Left ventricle myocardium inferior (tissue), 1 donor: ENCODE results near the gene ASTL. TPM values are rescaled to one million over a fixed set of nuclear protein-coding genes. Genes with fewer than 3 reads are reported as not detected.

ENCODE experiments used
- DNase-seq: peaks from one replicate; pipeline ENCODE4 v3.0.0-alpha.2; 2020
- H3K27ac ChIP-seq: fragments of 200-600 bp; replicated peaks from 2 replicates; pipeline ENCODE4 v1.8.0; 2021
- H3K27me3 ChIP-seq: fragments of 200-600 bp; 2 replicates; pipeline ENCODE4 v1.8.0; 2021; ENCODE audit warnings: low read depth
- H3K36me3 ChIP-seq: fragments of 200-600 bp; 2 replicates; pipeline ENCODE4 v1.8.0; 2021
- H3K4me1 ChIP-seq: fragments of 200-600 bp; 2 replicates; pipeline ENCODE4 v1.8.0; 2021
- H3K4me3 ChIP-seq: fragments of 200-600 bp; 2 replicates; pipeline ENCODE4 v1.8.0; 2021; ENCODE audit warnings: mild to moderate bottlenecking, moderate library complexity
- H3K9me3 ChIP-seq: fragments of 200-600 bp; replicated peaks from 2 replicates; pipeline ENCODE4 v1.8.0; 2021
- CTCF ChIP-seq: fragments of 200-600 bp; IDR thresholded peaks from 2 replicates; pipeline ENCODE4 v1.8.0; 2021; ENCODE audit warnings: antibody characterized with exemption, mild to moderate bottlenecking, borderline replicate concordance
- intact Hi-C: fragments of 100-400 bp; cut with micrococcal nuclease; formaldehyde crosslinking; loops from one replicate; pipeline ENCODE4 v1.11.0; 2022
- total RNA-seq: library from RNA; stranded (reverse); fragmentation: NEBNext Ultra II Directional; extraction: Animal tissue kit (Norgen Biotek cat#: 25700); gene quantifications from one replicate; pipeline ENCODE4 v1.2.1, GENCODE V29; 2021
- donor health status: DM: no; HTN: yes; CAD: no; lungs with severe emphysema.

ASTL gene
- total RNA-seq, 1 donor from 2014 or later = not detected

DNA sequence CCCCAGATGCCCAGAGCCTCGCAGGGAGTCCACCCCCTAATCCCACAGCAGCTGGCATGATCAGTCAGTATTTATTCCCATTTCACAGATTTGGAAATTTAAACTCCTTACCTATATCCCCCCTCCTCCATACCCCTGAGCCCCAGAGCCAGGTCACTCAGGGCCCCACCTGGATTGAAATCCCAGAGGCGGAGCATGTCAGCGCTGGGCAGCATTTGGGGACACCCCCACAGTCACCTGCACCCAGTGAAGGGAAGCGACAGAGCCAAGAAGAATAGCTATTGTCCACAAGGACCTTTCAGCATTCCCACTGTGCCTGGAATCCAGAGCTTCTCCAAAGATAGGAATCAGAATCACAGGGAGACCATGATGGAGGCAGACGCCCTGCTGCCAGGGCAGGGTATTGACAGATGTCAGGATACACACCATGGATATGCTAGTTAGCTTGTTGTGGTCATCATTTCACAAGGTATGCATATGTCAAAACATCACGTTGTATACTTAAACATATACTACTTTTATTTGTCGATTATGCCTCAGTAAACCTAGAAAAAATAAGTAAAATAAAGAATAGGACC lies 968 bp upstream of the ASTL start:
- no peaks in the 10 kb centered on the region for H3K9me3 ChIP-seq
- DNase-seq = no peak
- peaks cover 3% of the 10 kb centered on the region for H3K4me1 ChIP-seq
- peaks cover 49% of the 10 kb centered on the region for H3K27me3 ChIP-seq
- no peak overlapping the region for H3K27ac ChIP-seq
- no peak for TF ChIP-seq CTCF
- H3K36me3 ChIP-seq = no peaks in the 10 kb centered on the region
- H3K4me3 ChIP-seq = no peak overlapping the region
- intact Hi-C loops = no loop called here

- TF ChIP-seq CTCF = no peak
- DNase-seq = no peak
Observed at GRCh38 chr2:96137321-96138178, 752 bp downstream of the ASTL start.

GRCh38 chr2:96136129-96136720 lies 2.1 kb downstream of the ASTL start:
- no peaks in the 10 kb centered on the region for H3K9me3 ChIP-seq
- H3K36me3 ChIP-seq = no peaks in the 10 kb centered on the region
- no peak overlapping the region for H3K27ac ChIP-seq
- no peaks in the 10 kb centered on the region for H3K4me1 ChIP-seq
- no peak for DNase-seq
- TF ChIP-seq CTCF = no peak
- no peak overlapping the region for H3K4me3 ChIP-seq
- peaks cover 40% of the 10 kb centered on the region for H3K27me3 ChIP-seq
- intact Hi-C loops = no loop called here

More at GRCh38 chr2:96137321-96138178, 752 bp downstream of the ASTL start:
- no peak overlapping the region for H3K27ac ChIP-seq
- H3K4me3 ChIP-seq = no peak overlapping the region
- peaks cover 40% of the 10 kb centered on the region for H3K27me3 ChIP-seq
- intact Hi-C loops = no loop called here
- H3K9me3 ChIP-seq = no peaks in the 10 kb centered on the region
- H3K36me3 ChIP-seq = no peaks in the 10 kb centered on the region
- no peaks in the 10 kb centered on the region for H3K4me1 ChIP-seq

- Histone ChIP-seq H3K27me3 (peaks cover 40% of the 10 kb centered on the region), H3K4me1 (no peaks in the 10 kb centered on the region), H3K36me3 (no peaks in the 10 kb centered on the region), H3K27ac (no peak overlapping the region), H3K9me3 (no peaks in the 10 kb centered on the region), H3K4me3 (no peak overlapping the region)
- TF ChIP-seq CTCF = no peak
- intact Hi-C loops = no loop called here
- DNase-seq = no peak
Observed at GRCh38 chr2:96135621-96136020, 2.7 kb downstream of the ASTL start.

DNA sequence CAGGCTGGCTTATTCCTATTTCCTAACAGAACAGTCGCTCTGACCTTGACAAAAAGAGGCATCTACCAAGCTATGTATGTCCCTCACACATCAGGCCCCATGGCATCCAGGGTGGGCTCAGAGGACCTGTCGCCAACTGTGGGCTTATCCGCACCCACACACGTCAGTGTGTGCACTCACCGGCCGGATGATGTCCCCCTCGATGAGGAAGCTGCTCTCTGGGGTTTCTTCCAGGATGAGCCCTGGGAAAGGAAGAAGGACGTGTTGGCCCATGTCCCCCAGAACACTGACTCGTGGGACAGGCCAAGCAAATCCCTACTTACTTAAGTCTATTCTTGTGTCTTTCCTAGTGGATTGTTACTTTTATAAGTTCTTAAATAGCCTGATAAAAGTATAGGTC lies 3.1 kb downstream of the ASTL start:
- Histone ChIP-seq H3K27ac (no peak overlapping the region), H3K36me3 (no peaks in the 10 kb centered on the region), H3K4me1 (no peaks in the 10 kb centered on the region), H3K9me3 (no peaks in the 10 kb centered on the region), H3K27me3 (peaks cover 40% of the 10 kb centered on the region), H3K4me3 (no peak overlapping the region)
- intact Hi-C loops = no loop called here
- TF ChIP-seq CTCF = no peak
- DNase-seq = no peak
